Peyer's patch (tissue), 4 donors: Measurements from ENCODE around the gene CXCL5.

Experiments used
- POLR2A ChIP-seq, 2 donors: fragments of 450-650 bp; IDR thresholded peaks; one replicate each; pipeline ENCODE4 v1.5.1; 2017; ENCODE audit warnings: antibody characterized with exemption in 2 of 2, mild to moderate bottlenecking in 2 of 2, moderate library complexity in 2 of 2
- TF ChIP-seq, protein P1 (sequence below), 6 experiments: fragments of 450-650 bp in 4 of 6; fragments of 200-600 bp in 2 of 6; sonication (generic) in 1 of 6; IDR thresholded peaks; one replicate each; pipeline ENCODE4 v1.5.1; 2017 to 2019; ENCODE audit warnings: antibody characterized with exemption in 6 of 6, mild to moderate bottlenecking in 3 of 6, moderate library complexity in 1 of 6

GRCh38 chr4:73985528-73985852 lies 13.0 kb downstream of the CXCL5 start:
- TF ChIP-seq, protein P1, sequence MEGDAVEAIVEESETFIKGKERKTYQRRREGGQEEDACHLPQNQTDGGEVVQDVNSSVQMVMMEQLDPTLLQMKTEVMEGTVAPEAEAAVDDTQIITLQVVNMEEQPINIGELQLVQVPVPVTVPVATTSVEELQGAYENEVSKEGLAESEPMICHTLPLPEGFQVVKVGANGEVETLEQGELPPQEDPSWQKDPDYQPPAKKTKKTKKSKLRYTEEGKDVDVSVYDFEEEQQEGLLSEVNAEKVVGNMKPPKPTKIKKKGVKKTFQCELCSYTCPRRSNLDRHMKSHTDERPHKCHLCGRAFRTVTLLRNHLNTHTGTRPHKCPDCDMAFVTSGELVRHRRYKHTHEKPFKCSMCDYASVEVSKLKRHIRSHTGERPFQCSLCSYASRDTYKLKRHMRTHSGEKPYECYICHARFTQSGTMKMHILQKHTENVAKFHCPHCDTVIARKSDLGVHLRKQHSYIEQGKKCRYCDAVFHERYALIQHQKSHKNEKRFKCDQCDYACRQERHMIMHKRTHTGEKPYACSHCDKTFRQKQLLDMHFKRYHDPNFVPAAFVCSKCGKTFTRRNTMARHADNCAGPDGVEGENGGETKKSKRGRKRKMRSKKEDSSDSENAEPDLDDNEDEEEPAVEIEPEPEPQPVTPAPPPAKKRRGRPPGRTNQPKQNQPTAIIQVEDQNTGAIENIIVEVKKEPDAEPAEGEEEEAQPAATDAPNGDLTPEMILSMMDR (IDR thresholded peaks at IDR 0.05): no peak
- TF ChIP-seq POLR2A (IDR thresholded peaks at IDR 0.05): no peak
